Stimulated activated naive B cell treated with anti-CD40 and anti-IgM and Interleukin-4, amounts not matched to agents 10 μg/mL and 1 μg/mL and 100 μg/mL, for 72 hours (primary cell): ENCODE data around the gene SLC4A4.

ENCODE experiments used
- ATAC-seq, 2 donors: fragments of 150-1000 bp; cut with Tn5 transposase; replicated peaks; 2 replicates each; pipeline ENCODE4 v1.10.0; 2021; ENCODE audit warnings: moderate library complexity in 1 of 2
- DNase-seq: peaks from one replicate; pipeline ENCODE4 v3.0.0; 2021
- H3K27ac Mint-ChIP-seq: one replicate; pipeline ENCODE4 v1.8.0; 2022; ENCODE audit warnings: mild to moderate bottlenecking, mixed read lengths
- H3K27me3 Mint-ChIP-seq, 2 donors: one replicate each; pipeline ENCODE4 v1.8.0; 2022; ENCODE audit warnings: mixed read lengths in 2 of 2
- H3K36me3 Mint-ChIP-seq, 2 donors: one replicate each; pipeline ENCODE4 v1.8.0; 2022; ENCODE audit warnings: mixed read lengths in 2 of 2, mild to moderate bottlenecking in 1 of 2
- H3K4me1 Mint-ChIP-seq, 2 donors: one replicate each; pipeline ENCODE4 v1.8.0; 2022; ENCODE audit warnings: mixed read lengths in 2 of 2, mild to moderate bottlenecking in 1 of 2
- H3K4me3 Mint-ChIP-seq, 2 donors: one replicate each; pipeline ENCODE4 v1.8.0; 2022; ENCODE audit warnings: mild to moderate bottlenecking in 2 of 2, mixed read lengths in 2 of 2, moderate library complexity in 1 of 2
- H3K9me3 Mint-ChIP-seq, 2 donors: one replicate each; pipeline ENCODE4 v1.8.0; 2022; ENCODE audit warnings: mixed read lengths in 2 of 2, mild to moderate bottlenecking in 1 of 2

SLC4A4 gene

DNA sequence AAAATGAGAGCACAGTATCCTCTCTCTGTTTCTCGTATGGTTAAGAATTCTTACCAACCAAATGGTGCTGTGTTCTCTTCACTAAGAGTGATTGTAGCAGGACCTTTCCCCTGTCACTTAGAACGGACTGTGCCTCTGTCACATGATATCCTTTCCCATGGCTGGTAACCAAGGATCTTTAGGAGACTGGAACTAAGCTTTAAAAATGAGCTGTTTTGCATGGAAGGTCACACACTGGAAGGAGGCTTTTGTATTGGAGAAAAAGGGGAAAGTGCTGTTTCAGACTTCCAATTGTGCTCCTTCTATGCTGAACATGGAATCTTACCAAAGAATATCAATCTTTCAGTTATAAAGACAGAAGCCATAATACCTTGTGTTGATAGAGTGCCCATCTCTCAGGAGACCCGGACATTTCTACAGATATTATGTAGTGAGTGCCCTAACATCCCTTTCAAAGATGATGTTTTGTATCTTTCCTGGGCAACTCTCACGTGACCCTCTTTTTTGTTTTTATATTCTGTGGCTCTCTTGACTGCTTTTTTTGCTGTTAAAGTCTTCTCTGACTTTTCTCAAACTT lies 148.6 kb downstream of the SLC4A4 start:
- ATAC-seq, result no peak
- H3K36me3 Mint-ChIP-seq, result no peaks in the 10 kb centered on the region
- no peak for DNase-seq
- no peaks in the 10 kb centered on the region for H3K27me3 Mint-ChIP-seq
- H3K4me3 Mint-ChIP-seq, result no peak overlapping the region
- H3K4me1 Mint-ChIP-seq, result no peaks in the 10 kb centered on the region
- H3K9me3 Mint-ChIP-seq, result peaks cover 0 to 5% of the 10 kb centered on the region in 2 donors
- no peak overlapping the region for H3K27ac Mint-ChIP-seq

DNA sequence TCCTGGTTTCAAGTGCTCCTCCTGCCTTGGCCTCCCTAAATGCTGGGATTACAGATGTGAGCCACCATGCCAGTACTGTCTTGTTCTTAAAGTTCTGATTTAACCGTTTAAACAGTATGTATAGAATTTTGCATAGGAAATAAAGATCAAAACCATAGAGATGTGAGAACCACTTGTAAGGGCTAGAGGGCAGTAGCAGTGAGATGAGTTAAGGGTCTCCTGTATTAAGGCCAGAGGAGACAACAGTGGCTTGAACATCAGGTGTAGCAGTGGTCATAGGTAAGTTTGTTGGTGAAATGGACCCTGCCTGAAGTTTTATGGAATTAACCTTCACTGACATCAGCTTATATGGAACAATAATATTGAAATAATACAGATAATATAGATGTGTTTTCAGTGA lies 155.7 kb downstream of the SLC4A4 start:
- Mint-ChIP-seq H3K4me3 (no peak overlapping the region), H3K27ac (no peak overlapping the region), H3K9me3 (no peaks in the 10 kb centered on the region), H3K27me3 (no peaks in the 10 kb centered on the region), H3K36me3 (no peaks in the 10 kb centered on the region), H3K4me1 (no peaks in the 10 kb centered on the region)
- DNase-seq (no peak), ATAC-seq (no peak)

DNA sequence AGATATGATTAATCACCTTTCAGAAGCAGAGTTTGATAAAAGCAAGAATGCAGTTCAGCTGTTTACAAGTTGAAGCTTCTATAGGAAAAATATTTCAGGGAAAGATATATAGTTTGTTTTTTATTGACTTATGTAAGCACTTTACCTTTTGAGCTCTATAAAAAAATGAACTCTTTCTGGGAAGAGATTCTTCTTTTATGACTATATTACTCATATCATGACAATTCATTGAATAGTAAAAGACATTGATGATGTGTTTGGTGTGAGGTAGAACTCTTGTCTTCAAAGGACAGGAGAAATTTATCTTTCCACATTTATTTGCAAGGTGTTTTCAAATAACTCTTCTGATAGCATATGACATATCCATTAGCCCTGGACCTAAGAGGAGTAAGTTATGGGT lies 156.6 kb downstream of the SLC4A4 start:
- Mint-ChIP-seq H3K4me1 (no peaks in the 10 kb centered on the region), H3K27me3 (no peaks in the 10 kb centered on the region), H3K36me3 (no peaks in the 10 kb centered on the region), H3K4me3 (no peak overlapping the region), H3K27ac (no peak overlapping the region), H3K9me3 (no peaks in the 10 kb centered on the region)
- ATAC-seq, result no peak
- no peak for DNase-seq

DNA sequence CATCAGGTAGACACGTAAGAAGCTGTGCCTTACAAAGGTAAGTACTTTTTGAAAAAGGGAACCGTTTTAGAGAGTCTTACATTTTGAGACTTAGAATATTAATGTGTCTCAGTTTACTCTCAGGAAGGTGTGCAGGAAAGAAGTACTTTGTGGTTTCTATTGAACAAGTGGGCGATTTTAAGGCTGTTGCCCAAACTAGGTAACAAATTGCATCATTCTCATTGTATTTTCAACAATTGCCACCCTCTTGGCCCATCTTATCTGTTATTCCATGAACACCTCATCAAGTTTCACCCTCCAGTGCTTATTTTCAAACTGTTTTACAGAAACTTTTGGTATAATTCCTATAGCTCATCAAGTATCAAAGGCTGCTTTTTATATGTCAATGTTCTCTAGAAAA lies 158.3 kb downstream of the SLC4A4 start:
- Mint-ChIP-seq H3K27me3 (no peaks in the 10 kb centered on the region), H3K36me3 (no peaks in the 10 kb centered on the region), H3K4me3 (no peak overlapping the region), H3K27ac (no peak overlapping the region), H3K9me3 (no peaks in the 10 kb centered on the region), H3K4me1 (no peaks in the 10 kb centered on the region)
- no peak for DNase-seq
- ATAC-seq, result no peak

DNA sequence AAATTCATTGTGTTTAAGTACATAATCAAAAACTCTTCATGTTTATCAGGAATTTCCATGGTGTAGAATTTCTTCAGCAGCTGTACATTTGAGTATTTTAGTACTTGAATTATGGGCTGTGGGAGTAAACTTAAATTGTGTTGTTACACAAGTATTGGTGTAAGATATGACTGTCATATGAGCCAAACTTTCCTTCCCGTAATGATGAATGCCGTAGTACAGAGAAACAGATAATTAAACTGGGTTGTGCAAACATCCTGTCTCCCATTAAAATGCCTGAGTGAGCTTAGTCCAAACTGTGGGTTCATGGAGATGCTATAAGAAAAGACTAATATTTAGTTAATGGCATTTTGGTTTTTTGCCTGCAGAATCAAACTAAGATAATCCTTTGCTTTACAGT lies 159.2 kb downstream of the SLC4A4 start:
- Mint-ChIP-seq H3K4me3 (no peak overlapping the region), H3K9me3 (no peaks in the 10 kb centered on the region), H3K36me3 (no peaks in the 10 kb centered on the region), H3K27ac (no peak overlapping the region), H3K27me3 (no peaks in the 10 kb centered on the region), H3K4me1 (no peaks in the 10 kb centered on the region)
- ATAC-seq, result no peak
- no peak for DNase-seq

DNA sequence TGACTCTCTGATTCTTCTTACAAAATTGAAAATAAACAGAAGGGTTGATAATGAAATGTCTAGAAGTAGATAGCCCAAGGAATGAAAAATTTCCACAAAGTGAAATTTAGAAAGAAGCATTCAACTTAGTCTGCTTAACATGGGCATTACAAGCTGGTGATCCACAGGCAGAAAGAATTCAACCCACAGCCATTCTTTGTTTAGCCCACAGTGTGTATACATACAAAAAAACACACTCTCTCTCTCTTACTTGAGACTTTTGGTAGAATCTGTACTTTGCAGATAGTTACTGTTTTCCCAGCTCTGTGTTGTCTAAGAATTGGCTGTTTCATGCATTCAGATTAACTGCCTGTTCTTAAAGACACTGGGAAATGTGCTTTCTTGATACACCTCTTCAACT lies 159.8 kb downstream of the SLC4A4 start:
- Mint-ChIP-seq H3K36me3 (no peaks in the 10 kb centered on the region), H3K9me3 (no peaks in the 10 kb centered on the region), H3K4me1 (no peaks in the 10 kb centered on the region), H3K27ac (no peak overlapping the region), H3K4me3 (no peak overlapping the region), H3K27me3 (no peaks in the 10 kb centered on the region)
- ATAC-seq (no peak), DNase-seq (no peak)

DNA sequence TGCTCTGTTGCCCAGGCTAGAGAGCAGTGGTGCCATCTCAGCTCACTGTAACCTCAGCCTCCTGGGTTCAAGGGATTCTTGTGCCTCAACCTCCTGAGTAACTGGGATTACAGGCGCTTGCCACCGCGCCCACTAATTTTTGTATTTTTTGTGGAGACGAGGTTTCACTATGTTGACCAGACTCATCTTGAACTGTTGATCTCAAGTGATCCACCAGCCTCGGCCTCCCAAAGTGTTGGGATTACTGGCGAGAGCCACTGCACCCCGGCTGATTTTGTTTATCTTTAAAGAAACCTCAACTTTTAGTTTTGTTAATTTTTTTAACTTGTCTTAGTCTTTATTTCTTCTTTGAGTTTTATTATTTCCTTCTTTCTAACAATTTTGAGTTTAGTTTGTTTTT lies 163.2 kb downstream of the SLC4A4 start:
- Mint-ChIP-seq H3K36me3 (no peaks in the 10 kb centered on the region), H3K27me3 (no peaks in the 10 kb centered on the region), H3K4me1 (no peaks in the 10 kb centered on the region), H3K9me3 (peaks cover 0 to under 1% of the 10 kb centered on the region in 2 donors), H3K4me3 (no peak overlapping the region), H3K27ac (no peak overlapping the region)
- ATAC-seq (no peak), DNase-seq (no peak)

DNA sequence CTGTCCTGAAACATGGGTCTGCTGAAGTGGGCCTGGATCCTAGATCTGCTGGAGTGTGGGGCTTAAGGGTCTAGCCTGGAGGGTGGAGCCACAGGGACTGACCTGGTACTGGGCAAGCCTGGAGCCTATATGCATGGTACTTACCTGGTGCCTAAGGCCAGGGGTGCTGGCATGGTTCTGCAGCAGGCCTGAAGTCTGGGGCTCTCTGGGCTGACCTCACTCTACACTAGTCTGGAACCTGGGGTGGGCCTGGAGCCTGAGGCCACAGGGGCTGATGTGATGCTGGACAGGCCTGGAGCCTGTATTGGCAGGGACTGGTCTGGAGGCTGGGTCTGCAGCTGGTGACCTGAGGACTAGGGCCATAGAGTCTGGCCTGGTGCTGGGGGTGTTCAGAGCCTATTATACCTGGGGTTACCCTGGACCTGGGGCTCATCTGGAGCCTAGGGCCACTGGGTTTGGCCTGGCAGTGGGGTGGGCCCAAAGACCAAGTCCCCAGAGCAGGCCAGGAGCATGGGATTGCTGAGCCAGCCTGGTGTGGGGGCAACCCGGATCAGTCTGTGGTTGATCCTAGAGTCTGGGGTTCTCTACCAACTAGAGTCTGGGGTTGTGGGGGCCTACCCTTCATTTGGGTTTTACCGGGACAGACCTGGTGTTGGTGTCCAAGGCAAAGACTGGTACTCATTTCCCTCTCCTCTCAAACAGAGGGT lies 179.6 kb downstream of the SLC4A4 start:
- peaks cover 0 to 2% of the 10 kb centered on the region in 2 donors for H3K9me3 Mint-ChIP-seq
- no peaks in the 10 kb centered on the region for H3K27me3 Mint-ChIP-seq
- no peaks in the 10 kb centered on the region for H3K36me3 Mint-ChIP-seq
- H3K27ac Mint-ChIP-seq, result no peak overlapping the region
- no peak for DNase-seq
- ATAC-seq, result no peak
- no peak overlapping the region for H3K4me3 Mint-ChIP-seq
- no peaks in the 10 kb centered on the region for H3K4me1 Mint-ChIP-seq

DNA sequence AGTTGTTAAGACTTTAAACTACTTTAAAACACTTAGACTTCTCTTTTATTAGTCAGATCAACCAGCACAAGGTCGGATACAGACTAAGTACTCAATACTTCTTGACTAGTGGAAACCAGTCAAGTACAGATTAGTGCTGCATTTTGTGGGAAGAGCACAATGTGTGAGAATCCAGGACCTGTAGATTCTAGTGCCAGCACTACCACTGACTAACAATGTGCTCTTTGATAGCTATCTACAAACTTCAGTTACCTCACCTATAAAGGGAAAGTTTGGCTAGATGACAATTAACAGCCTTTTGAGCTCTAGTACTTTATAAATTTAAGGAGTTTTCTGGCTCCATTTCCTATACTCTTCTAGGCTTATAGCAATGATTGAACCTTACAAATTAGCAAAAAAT lies 181.5 kb downstream of the SLC4A4 start:
- H3K4me3 Mint-ChIP-seq, result no peak overlapping the region
- no peaks in the 10 kb centered on the region for H3K36me3 Mint-ChIP-seq
- no peaks in the 10 kb centered on the region for H3K4me1 Mint-ChIP-seq
- peaks cover 0 to 2% of the 10 kb centered on the region in 2 donors for H3K9me3 Mint-ChIP-seq
- ATAC-seq (no peak), DNase-seq (no peak)
- H3K27ac Mint-ChIP-seq, result no peak overlapping the region
- no peaks in the 10 kb centered on the region for H3K27me3 Mint-ChIP-seq

DNA sequence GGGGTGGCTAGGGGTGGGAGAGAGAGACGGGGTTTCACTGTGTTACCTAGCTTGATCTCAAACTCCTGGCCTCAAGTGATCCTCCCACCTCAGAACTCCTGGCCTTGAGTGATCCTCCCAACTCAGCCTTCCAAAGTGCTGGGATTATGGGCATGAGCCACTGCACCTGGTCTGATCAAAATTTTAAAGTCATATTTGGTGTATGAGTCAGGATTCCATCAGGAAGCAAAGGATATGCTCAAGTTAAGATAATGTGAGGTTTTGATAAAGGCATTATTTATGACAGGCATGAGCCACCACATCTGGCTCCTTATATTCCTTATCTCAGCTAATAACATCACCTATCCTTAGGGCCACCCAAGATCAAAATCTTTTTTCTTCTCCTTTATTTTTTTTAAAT lies 182.0 kb downstream of the SLC4A4 start:
- H3K36me3 Mint-ChIP-seq, result no peaks in the 10 kb centered on the region
- ATAC-seq (no peak), DNase-seq (no peak)
- no peaks in the 10 kb centered on the region for H3K27me3 Mint-ChIP-seq
- no peak overlapping the region for H3K4me3 Mint-ChIP-seq
- no peak overlapping the region for H3K27ac Mint-ChIP-seq
- no peaks in the 10 kb centered on the region for H3K4me1 Mint-ChIP-seq
- peaks cover 0 to 2% of the 10 kb centered on the region in 2 donors for H3K9me3 Mint-ChIP-seq

DNA sequence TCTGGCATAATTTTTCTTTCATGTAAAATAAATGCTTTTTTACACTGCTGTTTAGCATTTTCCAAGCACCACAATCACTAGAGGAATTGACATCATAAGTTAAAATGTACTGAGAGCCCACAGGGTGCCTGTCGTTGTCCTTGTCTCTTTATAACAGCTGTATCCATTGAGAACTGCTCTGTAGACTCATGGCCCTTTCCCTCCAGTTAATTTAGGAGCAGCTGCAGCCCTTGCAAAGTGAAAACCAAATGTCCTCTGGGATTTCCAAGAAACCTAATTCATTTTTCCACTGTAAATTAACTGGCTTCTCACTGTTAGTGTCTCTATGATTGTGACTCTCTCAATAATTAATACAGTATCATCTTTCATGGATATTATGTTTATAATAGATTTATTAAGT lies 185.9 kb downstream of the SLC4A4 start:
- H3K27me3 Mint-ChIP-seq, result no peaks in the 10 kb centered on the region
- H3K9me3 Mint-ChIP-seq, result no peaks in the 10 kb centered on the region

DNA sequence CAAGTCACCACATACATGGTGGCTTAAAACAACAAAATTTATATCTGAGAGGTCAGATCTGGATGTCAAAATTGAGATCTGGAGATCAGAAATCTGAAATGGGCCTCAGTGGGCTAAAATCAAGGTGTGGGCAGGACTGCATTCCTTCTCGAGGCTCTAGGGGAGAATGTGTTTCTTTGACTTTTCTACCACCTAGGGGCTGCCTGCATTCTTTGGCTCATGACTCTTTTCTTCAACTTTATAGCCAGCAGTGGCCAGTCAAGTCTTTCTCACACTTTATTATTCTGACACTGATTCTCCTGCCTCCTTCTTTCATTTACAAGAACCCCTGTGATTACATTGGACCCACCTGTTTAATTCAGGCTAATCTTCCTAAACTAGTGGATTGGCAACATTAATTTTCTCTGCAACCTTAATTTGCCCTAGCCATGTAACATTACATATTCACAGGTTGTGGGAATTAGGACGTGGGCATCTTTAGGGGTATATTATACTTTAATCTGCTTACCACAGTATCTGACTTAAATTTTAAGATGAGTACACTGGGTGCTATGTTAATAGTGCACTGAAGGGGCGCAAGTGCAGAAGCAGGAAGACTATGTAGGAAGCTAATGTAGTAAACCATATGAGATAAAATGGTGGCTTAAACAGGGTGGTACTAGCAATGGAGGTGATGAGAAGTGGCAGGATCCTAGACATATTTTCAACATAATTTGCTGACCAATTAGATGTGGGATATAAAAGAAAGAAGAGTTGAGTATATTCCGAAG lies 188.0 kb downstream of the SLC4A4 start:
- Mint-ChIP-seq H3K36me3 (no peaks in the 10 kb centered on the region), H3K4me3 (no peak overlapping the region), H3K4me1 (no peaks in the 10 kb centered on the region), H3K27me3 (no peaks in the 10 kb centered on the region), H3K9me3 (no peaks in the 10 kb centered on the region), H3K27ac (no peak overlapping the region)
- DNase-seq, result no peak
- ATAC-seq, result no peak

More for the DNA sequence above, 185.9 kb downstream of the SLC4A4 start:
- ATAC-seq (no peak), DNase-seq (no peak)
- Mint-ChIP-seq H3K36me3 (no peaks in the 10 kb centered on the region), H3K27ac (no peak overlapping the region), H3K4me3 (no peak overlapping the region), H3K4me1 (no peaks in the 10 kb centered on the region)

DNA sequence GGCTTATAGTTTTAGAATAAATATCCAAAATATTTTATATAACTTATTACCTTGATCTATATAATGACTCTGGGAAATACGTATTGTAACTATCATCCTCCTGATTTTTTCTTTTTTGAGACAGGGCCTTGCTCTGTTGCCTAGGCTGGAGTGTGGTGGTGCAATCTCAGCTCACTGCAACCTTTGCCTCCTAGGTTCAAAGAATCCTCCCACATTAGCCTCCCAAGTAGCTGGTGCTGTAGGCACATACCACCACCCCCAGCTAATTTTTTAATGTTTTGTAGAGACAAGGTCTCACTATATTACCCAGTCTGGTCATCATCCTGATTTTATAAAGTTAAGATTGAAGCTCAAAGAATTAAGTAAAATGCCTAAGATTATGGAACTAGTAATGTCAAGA lies 193.6 kb downstream of the SLC4A4 start:
- DNase-seq (no peak), ATAC-seq (no peak)
- no peaks in the 10 kb centered on the region for H3K36me3 Mint-ChIP-seq
- H3K4me3 Mint-ChIP-seq, result no peak overlapping the region
- H3K27ac Mint-ChIP-seq, result no peak overlapping the region
- H3K9me3 Mint-ChIP-seq, result no peaks in the 10 kb centered on the region
- no peaks in the 10 kb centered on the region for H3K27me3 Mint-ChIP-seq
- H3K4me1 Mint-ChIP-seq, result no peaks in the 10 kb centered on the region

DNA sequence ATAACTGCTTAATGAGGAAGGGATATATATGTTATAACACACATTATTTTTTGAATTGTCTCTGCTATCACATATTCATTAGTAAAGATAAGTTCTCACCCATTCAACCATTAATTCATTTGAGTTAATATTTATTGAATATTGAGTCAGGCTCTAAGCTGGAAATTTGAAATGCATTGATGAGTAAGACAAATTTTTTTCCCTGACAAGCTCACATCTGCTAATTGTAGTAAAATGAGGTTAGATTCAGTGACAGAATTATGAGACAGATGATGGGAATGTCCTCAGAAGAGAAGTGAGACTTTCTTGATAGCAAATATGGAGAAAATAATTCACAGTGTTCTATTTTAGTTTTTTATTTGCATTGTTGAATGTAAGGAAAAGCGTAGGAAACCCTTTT lies 194.3 kb downstream of the SLC4A4 start:
- DNase-seq (no peak), ATAC-seq (no peak)
- Mint-ChIP-seq H3K27ac (no peak overlapping the region), H3K36me3 (no peaks in the 10 kb centered on the region), H3K27me3 (no peaks in the 10 kb centered on the region), H3K4me3 (no peak overlapping the region), H3K4me1 (no peaks in the 10 kb centered on the region), H3K9me3 (no peaks in the 10 kb centered on the region)

DNA sequence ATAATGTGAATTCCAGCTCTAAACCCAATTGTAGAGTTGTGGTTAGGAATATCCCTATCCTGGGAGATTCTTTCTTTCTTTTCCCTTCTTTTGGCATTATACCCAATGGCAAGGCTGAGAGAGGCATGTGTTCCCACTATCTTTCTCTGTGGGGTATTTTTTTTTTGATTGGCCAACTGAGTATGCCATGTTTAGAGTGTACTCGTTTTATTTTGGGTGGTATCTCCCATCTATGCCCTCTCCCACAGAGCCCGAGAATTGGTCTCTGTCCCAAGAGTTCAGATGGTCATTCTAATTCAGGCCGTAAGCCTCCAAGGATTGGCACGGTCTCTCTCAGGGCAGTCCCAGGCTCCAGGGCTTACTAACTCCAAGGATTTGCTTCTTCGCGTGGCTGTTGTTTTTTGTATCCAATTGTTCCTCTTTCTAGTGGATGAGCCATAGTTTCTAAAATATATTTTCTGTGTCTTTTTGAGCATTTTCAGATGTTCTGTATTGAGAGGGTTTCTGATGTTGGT lies 198.8 kb downstream of the SLC4A4 start:
- ATAC-seq (no peak), DNase-seq (no peak)
- peaks cover 11 to 18% of the 10 kb centered on the region in 2 donors for H3K4me1 Mint-ChIP-seq
- no peaks in the 10 kb centered on the region for H3K9me3 Mint-ChIP-seq
- no peak overlapping the region for H3K27ac Mint-ChIP-seq
- H3K4me3 Mint-ChIP-seq, result no peak overlapping the region
- no peaks in the 10 kb centered on the region for H3K27me3 Mint-ChIP-seq
- no peaks in the 10 kb centered on the region for H3K36me3 Mint-ChIP-seq
